GM21381 (cell line): ENCODE results near the gene HIP1R.
"Not testable (repeated sequence)": the region's sequence is repeated elsewhere in the genome, so short reads cannot be mapped to it uniquely, and the experiment has no call there.

Experiments
- ATAC-seq: cut with Tn5 transposase; IDR thresholded peaks from one replicate; pipeline ENCODE4 v1.9.1; 2021; ENCODE audit warnings: mild to moderate bottlenecking, moderate library complexity; ENCODE audit not compliant: unreplicated experiment

Gene HIP1R

GRCh38 chr12:122892724-122893123 lies 57.5 kb downstream of the HIP1R start:
- not testable (repeated sequence) for ATAC-seq

GRCh38 chr12:122893208-122894153 lies 58.2 kb downstream of the HIP1R start:
- no peak for ATAC-seq

- ATAC-seq, result no peak
Measured at GRCh38 chr12:122894193-122895121, 59.2 kb downstream of the HIP1R start.

- no peak for ATAC-seq
Measured at GRCh38 chr12:122895320-122895703, 60.1 kb downstream of the HIP1R start.

GRCh38 chr12:122895704-122896636 lies 60.7 kb downstream of the HIP1R start, which contains the start of gene VPS37B:
VPS37B (minus strand) TSS chr12:122896124; CDS start chr12:122896062, 62 bp downstream.
- ATAC-seq, result no peak

GRCh38 chr12:122896662-122897061 lies 61.4 kb downstream of the HIP1R start:
- no peak for ATAC-seq

GRCh38 chr12:122899887-122900286 lies 64.6 kb downstream of the HIP1R start:
- no peak for ATAC-seq

GRCh38 chr12:122902854-122903692 lies 67.8 kb downstream of the HIP1R start:
- ATAC-seq, result no peak

GRCh38 chr12:122903693-122904034 lies 68.4 kb downstream of the HIP1R start:
- no peak for ATAC-seq

- ATAC-seq, result not testable (repeated sequence)
Measured at GRCh38 chr12:122905258-122905657, 70.0 kb downstream of the HIP1R start.

GRCh38 chr12:122908915-122909314 lies 73.7 kb downstream of the HIP1R start:
- ATAC-seq, result no peak

- no peak for ATAC-seq
Measured at GRCh38 chr12:122909442-122910288, 74.4 kb downstream of the HIP1R start.
